B cell (primary cell): ENCODE data around the gene HOTAIR. TPM values are rescaled to one million over a fixed set of nuclear protein-coding genes. Genes with fewer than 3 reads are reported as not detected.

Experiments
- ATAC-seq: fragments of 200-7000 bp; cut with Tn5 transposase; one replicate; pipeline ENCODE4 v1.10.0; 2021; ENCODE audit warnings: low read depth, mild to moderate bottlenecking, moderate number of reproducible peaks, moderate library complexity
- CTCF ChIA-PET: fragments of 350-600 bp; sonication (Branson Sonifier 250); formaldehyde crosslinking; loops from one replicate; lab custom pipeline; 2021; ENCODE audit warnings: antibody characterized with exemption, inconsistent platforms; lab: Charles Lee
- POLR2A ChIA-PET: fragments of 350-600 bp; sonication (Branson Sonifier 250); formaldehyde crosslinking; loops from one replicate; lab custom pipeline; 2021; ENCODE audit warnings: antibody characterized with exemption; lab: Charles Lee
- DNase-seq: peaks from one replicate; pipeline ENCODE4 v3.0.0; 2013
- H2AFZ ChIP-seq: 2 replicates; pipeline ENCODE4 v1.6.1; 2012; ENCODE audit warnings: mild to moderate bottlenecking, low read depth, low read length; ENCODE audit not compliant: insufficient read depth, poor library complexity, severe bottlenecking
- H3K27ac ChIP-seq, 2 donors: 1 replicate in 1 of 2; 2 replicates in 1 of 2; pipeline ENCODE4 v1.5.1; 2012 to 2013; ENCODE audit warnings: low read length in 2 of 2, mild to moderate bottlenecking in 2 of 2, moderate library complexity in 1 of 2
- H3K27me3 ChIP-seq, 4 experiments: fragments of 200-600 bp in 1 of 4; sonication (generic) in 1 of 4; replicated peaks in 1 of 4; 1 replicate in 2 of 4; 2 replicates in 2 of 4; pipeline versions ENCODE4 v1.6.1 to v1.7.0; 2013 to 2016; ENCODE audit warnings: low read length in 3 of 4, mild to moderate bottlenecking in 2 of 4, mixed read lengths in 1 of 4, moderate library complexity in 1 of 4; ENCODE audit not compliant: insufficient read depth in 4 of 4, control insufficient read depth in 3 of 4; ENCODE audit errors: control extremely low read depth in 1 of 4
- H3K36me3 ChIP-seq, 2 experiments: replicated peaks in 1 of 2; 1 replicate in 1 of 2; 2 replicates in 1 of 2; pipeline versions ENCODE4 v1.6.1 to v1.7.1; 2013; ENCODE audit warnings: low read length in 1 of 2; ENCODE audit not compliant: insufficient read depth in 2 of 2, control insufficient read depth in 1 of 2; ENCODE audit errors: control extremely low read depth in 1 of 2, extremely low read depth in 1 of 2
- H3K4me1 ChIP-seq, 2 donors: fragments of 200-600 bp in 1 of 2; sonication (generic) in 1 of 2; 1 replicate in 1 of 2; 2 replicates in 1 of 2; pipeline versions ENCODE4 v1.5.1 to v1.6.1; 2013 to 2017; ENCODE audit warnings: low read length in 2 of 2; ENCODE audit not compliant: control insufficient read depth in 2 of 2, insufficient read depth in 2 of 2
- H3K4me2 ChIP-seq: replicated peaks from 2 replicates; pipeline ENCODE3; 2012; ENCODE audit warnings: mild to moderate bottlenecking, low read depth, low read length; ENCODE audit not compliant: poor library complexity, severe bottlenecking
- H3K4me3 ChIP-seq, 5 experiments: fragments of 200-600 bp in 1 of 5; sonication (generic) in 1 of 5; 1 replicate in 3 of 5; 2 replicates in 2 of 5; pipeline versions ENCODE4 v1.5.1 to v1.7.0; 2011 to 2016; ENCODE audit warnings: low read length in 4 of 5, mild to moderate bottlenecking in 4 of 5, low read depth in 2 of 5, control low read depth in 1 of 5, moderate library complexity in 1 of 5; ENCODE audit not compliant: insufficient read depth in 1 of 5; ENCODE audit errors: control extremely low read depth in 1 of 5, extremely low read depth in 1 of 5
- H3K79me2 ChIP-seq: fragments of 200-600 bp; sonication (generic); one replicate; pipeline ENCODE4 v1.6.0; 2016; ENCODE audit warnings: low read length; ENCODE audit not compliant: control insufficient read depth, insufficient read depth
- H3K9ac ChIP-seq: fragments of 200-600 bp; sonication (generic); 2 replicates; pipeline ENCODE4 v1.6.1; 2017; ENCODE audit warnings: mild to moderate bottlenecking, low read length, moderate library complexity
- H3K9me3 ChIP-seq, 3 donors: one replicate each; pipeline versions ENCODE4 v1.6.1 to v1.7.1; 2013; ENCODE audit warnings: low read length in 2 of 3; ENCODE audit not compliant: control insufficient read depth in 2 of 3, insufficient read depth in 1 of 3; ENCODE audit errors: control extremely low read depth in 1 of 3
- H4K20me1 ChIP-seq: 2 replicates; pipeline ENCODE4 v1.6.0; 2012; ENCODE audit warnings: mild to moderate bottlenecking, low read length; ENCODE audit not compliant: insufficient read depth, control insufficient read depth, poor library complexity, severe bottlenecking
- H3K27ac Mint-ChIP-seq: one replicate; pipeline ENCODE4 v1.8.0; 2021; ENCODE audit warnings: mixed read lengths
- H3K27me3 Mint-ChIP-seq: one replicate; pipeline ENCODE4 v1.8.0; 2021; ENCODE audit warnings: mixed read lengths
- H3K4me1 Mint-ChIP-seq: one replicate; pipeline ENCODE4 v1.8.0; 2021; ENCODE audit warnings: mixed read lengths
- H3K4me3 Mint-ChIP-seq: one replicate; pipeline ENCODE4 v1.8.0; 2021; ENCODE audit warnings: mixed read lengths
- H3K9me3 Mint-ChIP-seq: one replicate; pipeline ENCODE4 v1.8.0; 2022; ENCODE audit warnings: mixed read lengths; ENCODE audit not compliant: insufficient read depth
- CTCF ChIP-seq: fragments of 200-600 bp; IDR thresholded peaks from one replicate; pipeline ENCODE4 v1.8.0; 2022; ENCODE audit warnings: antibody characterized with exemption, mild to moderate bottlenecking
- EZH2 ChIP-seq: IDR thresholded peaks from 2 replicates; pipeline ENCODE4 v1.6.1; 2012; ENCODE audit warnings: borderline replicate concordance, low read depth, mild to moderate bottlenecking, moderate library complexity, low read length; ENCODE audit not compliant: insufficient read depth, poor library complexity, severe bottlenecking
- WGBS: methylation state at CpG from one replicate; pipeline ENCODE4 v1.1.5; 2013; ENCODE audit warnings: missing lambda C conversion rate; ENCODE audit not compliant: insufficient coverage; 5-methylcytosine and 5-hydroxymethylcytosine counted together
- intact Hi-C: fragments of 100-400 bp; cut with micrococcal nuclease; formaldehyde crosslinking; loops from one replicate; pipeline ENCODE4 v1.10.0; 2022
- polyA plus RNA-seq: library from polyadenylated mRNA; depleted of rRNA; stranded (reverse); fragments of >200 nt; gene quantifications from 2 replicates; pipeline ENCODE4 v1.2.3, GENCODE V29; 2012
- total RNA-seq, 2 donors: library from RNA; stranded (reverse); fragments of 120-200 nt in 1 of 2; gene quantifications; 1 replicate in 1 of 2; 2 replicates in 1 of 2; pipeline versions ENCODE4 v1.2.3 to v1.2.4, GENCODE V29; 2013 to 2022

The HOTAIR gene
- total and polyA plus RNA-seq, 2 donors (not counting 1 experiment from before 2014, with no cell fraction given): not detected

DNA sequence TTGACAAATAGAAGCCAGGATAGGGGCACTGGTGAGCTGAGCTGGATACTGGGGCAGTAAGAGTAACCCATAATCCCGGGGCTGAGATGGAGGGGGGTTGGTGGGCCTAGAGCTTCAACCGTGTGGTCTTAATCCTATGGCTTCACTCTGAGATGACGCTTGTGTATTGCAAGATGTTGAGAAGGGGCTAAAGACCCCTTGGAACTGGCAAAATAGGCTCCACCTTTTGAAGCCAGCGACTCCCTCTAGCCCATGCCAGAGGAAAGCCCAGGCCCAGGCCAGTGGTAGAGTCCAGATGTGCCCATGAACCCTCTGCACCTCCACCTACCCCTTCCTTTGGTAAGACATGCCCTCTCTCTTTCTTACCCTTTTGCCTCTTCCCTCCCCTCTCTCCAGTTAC is 15.4 kb downstream of the HOTAIR start:
- intact Hi-C loops: no loop called here
- peaks cover 80% of the 10 kb centered on the region for H3K27me3 Mint-ChIP-seq
- Histone ChIP-seq H3K9ac (no peak overlapping the region), H3K27me3 (peaks cover 1 to 97% (median 88%) of the 10 kb centered on the region in 4 experiments), H3K4me2 (no peak overlapping the region), H3K4me1 (peaks cover 19 to 44% of the 10 kb centered on the region in 2 donors), H4K20me1 (no peaks in the 10 kb centered on the region), H2AFZ (no peak overlapping the region), H3K36me3 (no peaks in the 10 kb centered on the region), H3K9me3 (peaks cover 0 to 79% (median 5%) of the 10 kb centered on the region in 3 donors), H3K4me3 (no peak overlapping the region), H3K79me2 (no peaks in the 10 kb centered on the region), H3K27ac (no peak overlapping the region)
- ChIA-PET POLR2A (no interaction called here), CTCF (interaction anchor here (1.0 to 1.6 kb wide), 4 partner anchors 21 to 255 kb away, joined by 3 to 4 read pairs (median 3); no protein-coding TSS in a partner anchor)
- peaks cover 18% of the 10 kb centered on the region for H3K4me1 Mint-ChIP-seq
- ATAC-seq (no peak), DNase-seq (no peak)
- 15% methylated on average over 3 of the region's 4 CpGs for WGBS
- no peak overlapping the region for H3K4me3 Mint-ChIP-seq
- H3K27ac Mint-ChIP-seq: no peak overlapping the region
- H3K9me3 Mint-ChIP-seq: no peaks in the 10 kb centered on the region
- TF ChIP-seq CTCF: no peak
- no peak for TF ChIP-seq EZH2

DNA sequence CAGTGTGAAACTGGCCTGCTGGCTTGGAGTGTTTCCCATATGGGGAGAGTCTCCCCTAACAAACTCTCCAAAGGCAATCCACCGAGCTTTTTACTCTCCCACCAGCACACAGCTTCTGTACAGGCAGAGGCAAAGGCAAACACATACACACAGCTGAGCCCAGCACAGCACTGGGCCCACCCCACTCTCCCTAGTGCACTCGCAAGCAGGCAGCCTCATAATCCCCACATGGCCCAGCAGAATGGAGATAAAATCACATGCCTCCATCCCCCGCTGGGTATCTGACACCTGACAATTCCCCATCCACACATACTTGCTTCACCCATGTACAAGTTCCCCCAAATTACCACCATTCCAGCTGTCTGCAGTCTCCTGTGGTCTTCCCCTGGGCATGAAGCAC is 16.6 kb downstream of the HOTAIR start:
- H3K9ac ChIP-seq: no peak overlapping the region
- intact Hi-C loops: no loop called here
- TF ChIP-seq CTCF (no peak), EZH2 (no peak)
- H3K27me3 ChIP-seq: peaks cover 1 to 97% (median 89%) of the 10 kb centered on the region in 4 experiments
- H3K4me2 ChIP-seq: no peak overlapping the region
- ATAC-seq (no peak), DNase-seq (no peak)
- no peak overlapping the region for H3K4me3 ChIP-seq
- H3K4me3 Mint-ChIP-seq: no peak overlapping the region
- H2AFZ ChIP-seq: no peak overlapping the region
- H4K20me1 ChIP-seq: no peaks in the 10 kb centered on the region
- peaks cover 80% of the 10 kb centered on the region for H3K27me3 Mint-ChIP-seq
- H3K9me3 ChIP-seq: peaks cover 0 to 79% (median 7%) of the 10 kb centered on the region in 3 donors
- H3K4me1 ChIP-seq: peaks cover 16 to 47% of the 10 kb centered on the region in 2 donors
- H3K27ac Mint-ChIP-seq: no peak overlapping the region
- POLR2A ChIA-PET: no interaction called here
- peaks cover 15% of the 10 kb centered on the region for H3K4me1 Mint-ChIP-seq
- no peaks in the 10 kb centered on the region for H3K9me3 Mint-ChIP-seq
- H3K27ac ChIP-seq: no peak overlapping the region
- 21% methylated on average over 3 of the region's 3 CpGs for WGBS
- no peaks in the 10 kb centered on the region for H3K36me3 ChIP-seq
- CTCF ChIA-PET: interaction anchor here (1.0 to 1.6 kb wide), 4 partner anchors 22 to 257 kb away, joined by 3 to 4 read pairs (median 3); no protein-coding TSS in a partner anchor
- H3K79me2 ChIP-seq: no peaks in the 10 kb centered on the region
